HUDEP-2 (cell line): ENCODE data around the gene AAMDC.
"Not testable (repeated sequence)": the region's sequence is repeated elsewhere in the genome, so short reads cannot be mapped to it uniquely, and the experiment has no call there.

Source experiments
- DNase-seq, 76 experiments: peaks; one replicate each; lab custom pipeline; 2025; ENCODE audit not compliant: unreplicated experiment in 76 of 76; lab: John Stamatoyannopoulos, UW

AAMDC gene

GRCh38 chr11:77883775-77884174, 62.8 kb downstream of the AAMDC start:
- no peak for DNase-seq

GRCh38 chr11:77884186-77884828, 63.4 kb downstream of the AAMDC start:
- DNase-seq, result no peak

- DNase-seq, result no peak
Measured at GRCh38 chr11:77884829-77885190, 63.9 kb downstream of the AAMDC start.

GRCh38 chr11:77886401-77886800, 65.5 kb downstream of the AAMDC start:
- DNase-seq, result no peak

- DNase-seq, result not testable (repeated sequence)
Measured at GRCh38 chr11:77889045-77889444, 68.1 kb downstream of the AAMDC start.

- not testable (repeated sequence) for DNase-seq
Measured at GRCh38 chr11:77890100-77890614, 69.2 kb downstream of the AAMDC start.

- DNase-seq, result not testable (repeated sequence)
Measured at GRCh38 chr11:77890619-77891056, 69.7 kb downstream of the AAMDC start.

- DNase-seq, result not testable (repeated sequence)
Measured at GRCh38 chr11:77891256-77891655, 70.3 kb downstream of the AAMDC start.

GRCh38 chr11:77891703-77892102, 70.8 kb downstream of the AAMDC start:
- DNase-seq, result not testable (repeated sequence)

- DNase-seq, result not testable (repeated sequence)
Measured at GRCh38 chr11:77894949-77895348, 74.0 kb downstream of the AAMDC start.

GRCh38 chr11:77908835-77909234, 87.9 kb downstream of the AAMDC start:
- DNase-seq, result no peak

- no peak for DNase-seq
Measured at GRCh38 chr11:77909277-77909676, 88.3 kb downstream of the AAMDC start.

- DNase-seq, result not testable (repeated sequence)
Measured at GRCh38 chr11:77910828-77911227, 89.9 kb downstream of the AAMDC start.

GRCh38 chr11:77913608-77914306, 92.8 kb downstream of the AAMDC start:
- DNase-seq, result not testable (repeated sequence)

GRCh38 chr11:77914307-77914791, 93.4 kb downstream of the AAMDC start:
- not testable (repeated sequence) for DNase-seq

- not testable (repeated sequence) for DNase-seq
Measured at GRCh38 chr11:77917713-77918112, 96.8 kb downstream of the AAMDC start.
